Duodenal mucosa (tissue), 2 donors: ENCODE data around the gene GUCY1A2.
"Not testable (repeated sequence)": the region's sequence is repeated elsewhere in the genome, so short reads cannot be mapped to it uniquely, and the experiment has no call there.

Experiments
- H3K27ac ChIP-seq: one replicate; pipeline ENCODE4 v1.7.0; 2013; ENCODE audit warnings: low read depth, low read length
- H3K27me3 ChIP-seq, 2 donors: one replicate each; pipeline ENCODE4 v1.7.0; 2013; ENCODE audit warnings: low read length in 2 of 2, control low read depth in 1 of 2; ENCODE audit not compliant: insufficient read depth in 2 of 2, control insufficient read depth in 1 of 2
- H3K36me3 ChIP-seq, 2 donors: one replicate each; pipeline ENCODE4 v1.7.0; 2013; ENCODE audit warnings: low read length in 2 of 2, control low read depth in 1 of 2; ENCODE audit not compliant: insufficient read depth in 2 of 2, control insufficient read depth in 1 of 2
- H3K4me1 ChIP-seq, 2 donors: one replicate each; pipeline ENCODE4 v1.7.0; 2013; ENCODE audit warnings: low read length in 2 of 2, control low read depth in 1 of 2; ENCODE audit not compliant: insufficient read depth in 2 of 2, control insufficient read depth in 1 of 2
- H3K4me3 ChIP-seq, 2 donors: one replicate each; pipeline ENCODE4 v1.7.0; 2013; ENCODE audit warnings: low read length in 2 of 2, low read depth in 1 of 2
- H3K9ac ChIP-seq, 2 donors: one replicate each; pipeline ENCODE4 v1.7.0; 2013; ENCODE audit warnings: low read length in 2 of 2, low read depth in 1 of 2
- H3K9me3 ChIP-seq, 2 donors: one replicate each; pipeline ENCODE4 v1.7.0; 2013; ENCODE audit warnings: low read length in 2 of 2, control low read depth in 1 of 2; ENCODE audit not compliant: control insufficient read depth in 1 of 2

GUCY1A2 gene

GRCh38 chr11:107018219-107018901 is at the start of gene GUCY1A2:
Gene GUCY1A2 (minus strand): TSS chr11:107018476. CDS start chr11:107018055, 421 bp downstream.
- Histone ChIP-seq H3K4me1 (no peaks in the 10 kb centered on the region), H3K9ac (no peak within 1 kb of the TSS), H3K27me3 (peaks cover 24 to 33% of the 10 kb centered on the region in 2 donors), H3K36me3 (no peaks in the 10 kb centered on the region), H3K4me3 (peak within 1 kb of the TSS; percentile 17 to 28), H3K27ac (no peak within 1 kb of the TSS), H3K9me3 (no peaks in the 10 kb centered on the region)

GRCh38 chr11:107054391-107054790 is 36.1 kb upstream of the GUCY1A2 start:
- Histone ChIP-seq H3K9me3 (peaks cover 5 to 16% of the 10 kb centered on the region in 2 donors), H3K4me1 (no peaks in the 10 kb centered on the region), H3K9ac (no peak overlapping the region), H3K27ac (no peak overlapping the region), H3K27me3 (no peaks in the 10 kb centered on the region), H3K36me3 (no peaks in the 10 kb centered on the region), H3K4me3 (no peak overlapping the region)

GRCh38 chr11:107051332-107051731 is 33.1 kb upstream of the GUCY1A2 start:
- H3K27ac ChIP-seq, H3K9ac ChIP-seq, H3K36me3 ChIP-seq, H3K27me3 ChIP-seq, H3K4me1 ChIP-seq, H3K4me3 ChIP-seq: not testable (repeated sequence)
- peaks cover 5 to 16% of the 10 kb centered on the region in 2 donors for H3K9me3 ChIP-seq

GRCh38 chr11:107050899-107051298 is 32.6 kb upstream of the GUCY1A2 start:
- not testable (repeated sequence) for H3K27me3 ChIP-seq, H3K36me3 ChIP-seq, H3K4me1 ChIP-seq, H3K9ac ChIP-seq, H3K4me3 ChIP-seq, H3K27ac ChIP-seq
- H3K9me3 ChIP-seq, result peaks cover 5 to 16% of the 10 kb centered on the region in 2 donors

GRCh38 chr11:107050121-107050520 is 31.8 kb upstream of the GUCY1A2 start:
- Histone ChIP-seq H3K27me3 (no peaks in the 10 kb centered on the region), H3K9ac (no peak overlapping the region), H3K36me3 (no peaks in the 10 kb centered on the region), H3K27ac (no peak overlapping the region), H3K4me1 (no peaks in the 10 kb centered on the region), H3K4me3 (no peak overlapping the region), H3K9me3 (peaks cover 5 to 16% of the 10 kb centered on the region in 2 donors)

GRCh38 chr11:107044503-107044902 is 26.2 kb upstream of the GUCY1A2 start:
- Histone ChIP-seq H3K27me3 (no peaks in the 10 kb centered on the region), H3K27ac (no peak overlapping the region), H3K9me3 (no peaks in the 10 kb centered on the region), H3K36me3 (no peaks in the 10 kb centered on the region), H3K9ac (no peak overlapping the region), H3K4me3 (no peak overlapping the region), H3K4me1 (no peaks in the 10 kb centered on the region)

- H3K27ac ChIP-seq, result no peak overlapping the region
- no peaks in the 10 kb centered on the region for H3K9me3 ChIP-seq
- H3K4me1 ChIP-seq, result no peaks in the 10 kb centered on the region
- no peak overlapping the region for H3K9ac ChIP-seq
- no peak overlapping the region for H3K4me3 ChIP-seq
- H3K36me3 ChIP-seq, result no peaks in the 10 kb centered on the region
- H3K27me3 ChIP-seq, result no peaks in the 10 kb centered on the region
Observed at GRCh38 chr11:107043242-107044006, 25.1 kb upstream of the GUCY1A2 start.

- Histone ChIP-seq H3K4me3 (no peak overlapping the region), H3K36me3 (no peaks in the 10 kb centered on the region), H3K4me1 (no peaks in the 10 kb centered on the region), H3K27ac (no peak overlapping the region), H3K27me3 (no peaks in the 10 kb centered on the region), H3K9ac (no peak overlapping the region), H3K9me3 (no peaks in the 10 kb centered on the region)
Observed at GRCh38 chr11:107042748-107043147, 24.5 kb upstream of the GUCY1A2 start.

- H3K27me3 ChIP-seq, result no peaks in the 10 kb centered on the region
Observed at GRCh38 chr11:107041088-107041444, 22.8 kb upstream of the GUCY1A2 start.

GRCh38 chr11:107040433-107041087 is 22.3 kb upstream of the GUCY1A2 start:
- Histone ChIP-seq H3K27ac (no peak overlapping the region), H3K9me3 (no peaks in the 10 kb centered on the region), H3K4me1 (no peaks in the 10 kb centered on the region), H3K27me3 (no peaks in the 10 kb centered on the region), H3K4me3 (no peak overlapping the region), H3K36me3 (no peaks in the 10 kb centered on the region), H3K9ac (no peak overlapping the region)

More at GRCh38 chr11:107041088-107041444, 22.8 kb upstream of the GUCY1A2 start:
- Histone ChIP-seq H3K36me3 (no peaks in the 10 kb centered on the region), H3K9ac (no peak overlapping the region), H3K27ac (no peak overlapping the region), H3K9me3 (no peaks in the 10 kb centered on the region), H3K4me3 (no peak overlapping the region), H3K4me1 (no peaks in the 10 kb centered on the region)
